ENCODE results near the gene LACRT.

DNA sequence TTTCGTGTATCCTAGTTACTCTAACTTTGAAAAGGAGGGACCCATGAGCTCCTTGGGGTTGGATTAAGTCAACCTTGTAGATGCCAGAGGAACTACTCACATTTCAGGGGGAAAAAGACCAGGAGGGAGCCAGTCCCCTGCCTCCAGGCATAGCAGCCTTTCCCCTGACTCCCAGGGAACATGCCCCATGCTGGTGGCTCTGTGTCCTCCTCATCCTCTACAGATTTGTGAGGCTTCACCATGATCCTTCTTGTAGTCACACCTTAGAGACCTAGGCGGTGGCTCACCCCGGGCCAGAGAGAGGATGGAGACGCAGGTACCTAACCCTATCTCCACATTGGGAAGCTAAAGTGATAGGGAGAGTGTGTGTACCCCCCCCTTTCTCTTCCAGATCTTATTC lies 30.3 kb downstream of the LACRT start:
- TF ChIP-seq, protein P1, sequence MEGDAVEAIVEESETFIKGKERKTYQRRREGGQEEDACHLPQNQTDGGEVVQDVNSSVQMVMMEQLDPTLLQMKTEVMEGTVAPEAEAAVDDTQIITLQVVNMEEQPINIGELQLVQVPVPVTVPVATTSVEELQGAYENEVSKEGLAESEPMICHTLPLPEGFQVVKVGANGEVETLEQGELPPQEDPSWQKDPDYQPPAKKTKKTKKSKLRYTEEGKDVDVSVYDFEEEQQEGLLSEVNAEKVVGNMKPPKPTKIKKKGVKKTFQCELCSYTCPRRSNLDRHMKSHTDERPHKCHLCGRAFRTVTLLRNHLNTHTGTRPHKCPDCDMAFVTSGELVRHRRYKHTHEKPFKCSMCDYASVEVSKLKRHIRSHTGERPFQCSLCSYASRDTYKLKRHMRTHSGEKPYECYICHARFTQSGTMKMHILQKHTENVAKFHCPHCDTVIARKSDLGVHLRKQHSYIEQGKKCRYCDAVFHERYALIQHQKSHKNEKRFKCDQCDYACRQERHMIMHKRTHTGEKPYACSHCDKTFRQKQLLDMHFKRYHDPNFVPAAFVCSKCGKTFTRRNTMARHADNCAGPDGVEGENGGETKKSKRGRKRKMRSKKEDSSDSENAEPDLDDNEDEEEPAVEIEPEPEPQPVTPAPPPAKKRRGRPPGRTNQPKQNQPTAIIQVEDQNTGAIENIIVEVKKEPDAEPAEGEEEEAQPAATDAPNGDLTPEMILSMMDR (IDR thresholded peaks at IDR 0.05; ENCODE audit: low read depth, low read length, missing input control): no peak
- TF ChIP-seq TAF1 (conservative IDR thresholded peaks at IDR 0.05) (no peak), SP1 (IDR thresholded peaks at IDR 0.05) (no peak), RAD21 (IDR thresholded peaks at IDR 0.05) (no peak), YY1 (IDR thresholded peaks at IDR 0.05) (no peak), EGR1 (IDR thresholded peaks at IDR 0.05; ENCODE audit: low read depth in 2 of 2) (no peak), RXRA (IDR thresholded peaks at IDR 0.05) (no peak), JUND (IDR thresholded peaks at IDR 0.05) (no peak)
- TF ChIP-seq, protein P2, sequence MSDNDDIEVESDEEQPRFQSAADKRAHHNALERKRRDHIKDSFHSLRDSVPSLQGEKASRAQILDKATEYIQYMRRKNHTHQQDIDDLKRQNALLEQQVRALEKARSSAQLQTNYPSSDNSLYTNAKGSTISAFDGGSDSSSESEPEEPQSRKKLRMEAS (IDR thresholded peaks at IDR 0.05): no peak
- TF ChIP-seq, protein P3, sequence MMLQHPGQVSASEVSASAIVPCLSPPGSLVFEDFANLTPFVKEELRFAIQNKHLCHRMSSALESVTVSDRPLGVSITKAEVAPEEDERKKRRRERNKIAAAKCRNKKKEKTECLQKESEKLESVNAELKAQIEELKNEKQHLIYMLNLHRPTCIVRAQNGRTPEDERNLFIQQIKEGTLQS (IDR thresholded peaks at IDR 0.05): no peak
- TF ChIP-seq, protein P4, sequence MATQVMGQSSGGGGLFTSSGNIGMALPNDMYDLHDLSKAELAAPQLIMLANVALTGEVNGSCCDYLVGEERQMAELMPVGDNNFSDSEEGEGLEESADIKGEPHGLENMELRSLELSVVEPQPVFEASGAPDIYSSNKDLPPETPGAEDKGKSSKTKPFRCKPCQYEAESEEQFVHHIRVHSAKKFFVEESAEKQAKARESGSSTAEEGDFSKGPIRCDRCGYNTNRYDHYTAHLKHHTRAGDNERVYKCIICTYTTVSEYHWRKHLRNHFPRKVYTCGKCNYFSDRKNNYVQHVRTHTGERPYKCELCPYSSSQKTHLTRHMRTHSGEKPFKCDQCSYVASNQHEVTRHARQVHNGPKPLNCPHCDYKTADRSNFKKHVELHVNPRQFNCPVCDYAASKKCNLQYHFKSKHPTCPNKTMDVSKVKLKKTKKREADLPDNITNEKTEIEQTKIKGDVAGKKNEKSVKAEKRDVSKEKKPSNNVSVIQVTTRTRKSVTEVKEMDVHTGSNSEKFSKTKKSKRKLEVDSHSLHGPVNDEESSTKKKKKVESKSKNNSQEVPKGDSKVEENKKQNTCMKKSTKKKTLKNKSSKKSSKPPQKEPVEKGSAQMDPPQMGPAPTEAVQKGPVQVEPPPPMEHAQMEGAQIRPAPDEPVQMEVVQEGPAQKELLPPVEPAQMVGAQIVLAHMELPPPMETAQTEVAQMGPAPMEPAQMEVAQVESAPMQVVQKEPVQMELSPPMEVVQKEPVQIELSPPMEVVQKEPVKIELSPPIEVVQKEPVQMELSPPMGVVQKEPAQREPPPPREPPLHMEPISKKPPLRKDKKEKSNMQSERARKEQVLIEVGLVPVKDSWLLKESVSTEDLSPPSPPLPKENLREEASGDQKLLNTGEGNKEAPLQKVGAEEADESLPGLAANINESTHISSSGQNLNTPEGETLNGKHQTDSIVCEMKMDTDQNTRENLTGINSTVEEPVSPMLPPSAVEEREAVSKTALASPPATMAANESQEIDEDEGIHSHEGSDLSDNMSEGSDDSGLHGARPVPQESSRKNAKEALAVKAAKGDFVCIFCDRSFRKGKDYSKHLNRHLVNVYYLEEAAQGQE (IDR thresholded peaks at IDR 0.05): no peak
- TF ChIP-seq, protein P5, sequence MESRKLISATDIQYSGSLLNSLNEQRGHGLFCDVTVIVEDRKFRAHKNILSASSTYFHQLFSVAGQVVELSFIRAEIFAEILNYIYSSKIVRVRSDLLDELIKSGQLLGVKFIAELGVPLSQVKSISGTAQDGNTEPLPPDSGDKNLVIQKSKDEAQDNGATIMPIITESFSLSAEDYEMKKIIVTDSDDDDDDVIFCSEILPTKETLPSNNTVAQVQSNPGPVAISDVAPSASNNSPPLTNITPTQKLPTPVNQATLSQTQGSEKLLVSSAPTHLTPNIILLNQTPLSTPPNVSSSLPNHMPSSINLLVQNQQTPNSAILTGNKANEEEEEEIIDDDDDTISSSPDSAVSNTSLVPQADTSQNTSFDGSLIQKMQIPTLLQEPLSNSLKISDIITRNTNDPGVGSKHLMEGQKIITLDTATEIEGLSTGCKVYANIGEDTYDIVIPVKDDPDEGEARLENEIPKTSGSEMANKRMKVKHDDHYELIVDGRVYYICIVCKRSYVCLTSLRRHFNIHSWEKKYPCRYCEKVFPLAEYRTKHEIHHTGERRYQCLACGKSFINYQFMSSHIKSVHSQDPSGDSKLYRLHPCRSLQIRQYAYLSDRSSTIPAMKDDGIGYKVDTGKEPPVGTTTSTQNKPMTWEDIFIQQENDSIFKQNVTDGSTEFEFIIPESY (IDR thresholded peaks at IDR 0.05): no peak
